OCI-LY3 (cell line): Measurements from ENCODE around the gene LHPP.

Source experiments
- CTCF ChIP-seq: fragments of 200-600, 300-600 bp; sonication (generic); IDR thresholded peaks from 2 replicates; pipeline ENCODE4 v1.5.1; 2014; ENCODE audit warnings: antibody characterized with exemption, low read length, low read depth
- EZH2phosphoT487 ChIP-seq: fragments of 200-600 bp; shearing (Covaris generic); IDR thresholded peaks from 2 replicates; pipeline ENCODE4 v1.6.1; 2018; ENCODE audit warnings: antibody characterized with exemption, mixed run types, low read depth

- TF ChIP-seq CTCF (no peak), EZH2phosphoT487 (no peak)
Observed at GRCh38 chr10:124602646-124603365, 141.2 kb downstream of the LHPP start.
